IMR-90 (cell line): ENCODE measurements around the gene G6PC2. TPM values are rescaled to one million over a fixed set of nuclear protein-coding genes. Genes with fewer than 3 reads are reported as not detected.

ENCODE experiments used
- ATAC-seq: fragments of 200-7000 bp; cut with Tn5 transposase; 2 replicates; pipeline ENCODE4 v1.9.1; 2020; ENCODE audit warnings: low read depth, mild to moderate bottlenecking, moderate library complexity
- BruUV-seq: library from RNA; stranded (reverse); fragments of 400-500 nt; replicated peaks from 2 replicates; lab custom pipeline; 2021; lab: Mats Ljungman, UMichigan
- CTCF ChIA-PET: fragments of 300-600 bp; formaldehyde crosslinking; extraction: SDS; loops from one replicate; lab custom pipeline; 2021; ENCODE audit warnings: antibody characterized with exemption; lab: Yijun Ruan, JAX
- POLR2A ChIA-PET: fragments of 300-600 bp; sonication (Branson Sonifier 250); formaldehyde crosslinking; loops from one replicate; lab custom pipeline; 2022; ENCODE audit warnings: antibody characterized with exemption; ENCODE audit not compliant: unreplicated experiment; lab: Charles Lee
- DNase-seq: peaks from one replicate; pipeline ENCODE4 v3.0.0; 2013
- H2AFZ ChIP-seq: replicated peaks from 2 replicates; pipeline ENCODE3; 2013; ENCODE audit warnings: low read length, mild to moderate bottlenecking; ENCODE audit not compliant: poor library complexity
- H2AK5ac ChIP-seq: 2 replicates; pipeline ENCODE4 v1.6.1; 2013; ENCODE audit warnings: low read depth, low read length, inconsistent platforms
- H2AK9ac ChIP-seq: replicated peaks from 2 replicates; pipeline ENCODE3; 2013; ENCODE audit warnings: mild to moderate bottlenecking, low read depth, low read length, moderate library complexity; ENCODE audit not compliant: poor library complexity
- H2BK120ac ChIP-seq: 2 replicates; pipeline ENCODE4 v1.6.1; 2013; ENCODE audit warnings: low read depth, low read length, inconsistent platforms
- H2BK15ac ChIP-seq: 3 replicates; pipeline ENCODE4 v1.6.1; 2013; ENCODE audit warnings: low read depth, low read length, inconsistent platforms
- H2BK20ac ChIP-seq: 2 replicates; pipeline ENCODE4 v1.6.1; 2013; ENCODE audit warnings: low read depth, mild to moderate bottlenecking, inconsistent platforms, low read length, moderate library complexity
- H2BK5ac ChIP-seq: 2 replicates; pipeline ENCODE4 v1.6.1; 2013; ENCODE audit warnings: mild to moderate bottlenecking, low read depth, low read length, inconsistent platforms; ENCODE audit not compliant: poor library complexity, severe bottlenecking
- H3K14ac ChIP-seq: replicated peaks from 2 replicates; pipeline ENCODE4 v1.6.1; 2013; ENCODE audit warnings: low read depth, low read length, inconsistent platforms
- H3K18ac ChIP-seq: 2 replicates; pipeline ENCODE4 v1.6.1; 2013; ENCODE audit warnings: low read depth, low read length, control low read depth
- H3K23ac ChIP-seq: 2 replicates; pipeline ENCODE4 v1.6.1; 2013; ENCODE audit warnings: low read depth, low read length, inconsistent platforms
- H3K27ac ChIP-seq: 2 replicates; pipeline ENCODE4 v1.5.1; 2013; ENCODE audit warnings: mild to moderate bottlenecking, control low read depth, low read length; ENCODE audit not compliant: insufficient read depth
- H3K27me3 ChIP-seq: 2 replicates; pipeline ENCODE4 v1.6.1; 2013; ENCODE audit warnings: low read length; ENCODE audit not compliant: control insufficient read depth, insufficient read depth
- H3K36me3 ChIP-seq: 2 replicates; pipeline ENCODE4 v1.6.1; 2013; ENCODE audit warnings: low read length, mixed read lengths; ENCODE audit not compliant: control insufficient read depth, insufficient read depth
- H3K4ac ChIP-seq: 2 replicates; pipeline ENCODE4 v1.6.1; 2013; ENCODE audit warnings: low read depth, low read length, inconsistent platforms
- H3K4me1 ChIP-seq: 2 replicates; pipeline ENCODE4 v1.6.1; 2013; ENCODE audit warnings: low read length, mixed read lengths; ENCODE audit not compliant: control insufficient read depth, insufficient read depth
- H3K4me2 ChIP-seq: 2 replicates; pipeline ENCODE4 v1.6.1; 2013; ENCODE audit warnings: low read depth, mild to moderate bottlenecking, control low read depth, low read length, moderate library complexity
- H3K4me3 ChIP-seq: 2 replicates; pipeline ENCODE4 v1.5.1; 2013; ENCODE audit warnings: low read depth, mild to moderate bottlenecking, control low read depth, low read length, moderate library complexity; ENCODE audit not compliant: insufficient read depth
- H3K56ac ChIP-seq: 2 replicates; pipeline ENCODE4 v1.6.1; 2013; ENCODE audit warnings: low read length, inconsistent platforms; ENCODE audit not compliant: insufficient read depth; ENCODE audit errors: extremely low read depth
- H3K79me1 ChIP-seq, 2 experiments: 2 replicates each; pipeline ENCODE4 v1.6.1; 2013; ENCODE audit warnings: low read length in 2 of 2, inconsistent platforms in 1 of 2, low read depth in 1 of 2
- H3K9ac ChIP-seq: 2 replicates; pipeline ENCODE4 v1.6.1; 2013; ENCODE audit warnings: low read depth, low read length, control low read depth
- H3K9me1 ChIP-seq: 2 replicates; pipeline ENCODE4 v1.6.1; 2013; ENCODE audit warnings: low read length, inconsistent platforms; ENCODE audit not compliant: insufficient read depth
- H3K9me3 ChIP-seq: 2 replicates; pipeline ENCODE4 v1.6.1; 2013; ENCODE audit warnings: low read length; ENCODE audit not compliant: control insufficient read depth, insufficient read depth
- H4K20me1 ChIP-seq: 2 replicates; pipeline ENCODE4 v1.6.1; 2013; ENCODE audit warnings: low read length, inconsistent platforms; ENCODE audit not compliant: insufficient read depth
- H4K5ac ChIP-seq: 2 replicates; pipeline ENCODE4 v1.6.1; 2013; ENCODE audit warnings: mild to moderate bottlenecking, low read depth, low read length, control low read depth
- H4K8ac ChIP-seq, 2 experiments: 2 replicates each; pipeline ENCODE4 v1.6.1; 2013; ENCODE audit warnings: low read depth in 2 of 2, low read length in 2 of 2, control low read depth in 1 of 2, inconsistent platforms in 1 of 2
- H4K91ac ChIP-seq: 2 replicates; pipeline ENCODE4 v1.6.1; 2013; ENCODE audit warnings: low read depth, low read length, inconsistent platforms; ENCODE audit not compliant: insufficient read depth
- CEBPB ChIP-seq: IDR thresholded peaks from 2 replicates; pipeline ENCODE4 v1.6.1; 2012; ENCODE audit warnings: low read depth, low read length, improper control_type of control experiment
- CHD1 ChIP-seq: IDR thresholded peaks from 2 replicates; pipeline ENCODE4 v1.6.1; 2012; ENCODE audit warnings: low read depth, low read length, improper control_type of control experiment
- ELK1 ChIP-seq: fragments of 150-350 bp; IDR thresholded peaks from 2 replicates; pipeline ENCODE4 v1.6.1; 2016; ENCODE audit warnings: low read depth, mild to moderate bottlenecking, low read length, moderate library complexity, borderline replicate concordance
- MAFK ChIP-seq: IDR thresholded peaks from 2 replicates; pipeline ENCODE4 v1.6.1; 2012; ENCODE audit warnings: low read depth, low read length, improper control_type of control experiment
- MXI1 ChIP-seq: IDR thresholded peaks from 2 replicates; pipeline ENCODE4 v1.6.1; 2012; ENCODE audit warnings: low read depth, mild to moderate bottlenecking, low read length, moderate library complexity, borderline replicate concordance
- POLR2A ChIP-seq: IDR thresholded peaks from 2 replicates; pipeline ENCODE4 v1.6.1; 2012; ENCODE audit warnings: mild to moderate bottlenecking, low read depth, low read length
- RAD21 ChIP-seq: IDR thresholded peaks from 2 replicates; pipeline ENCODE4 v1.6.1; 2012; ENCODE audit warnings: low read length, improper control_type of control experiment
- RCOR1 ChIP-seq: IDR thresholded peaks from 2 replicates; pipeline ENCODE4 v1.6.1; 2012; ENCODE audit warnings: mild to moderate bottlenecking, low read length, improper control_type of control experiment; ENCODE audit not compliant: insufficient replicate concordance
- RFX5 ChIP-seq: IDR thresholded peaks from 2 replicates; pipeline ENCODE4 v1.8.0; 2012; ENCODE audit warnings: low read depth, mild to moderate bottlenecking, low read length, moderate library complexity
- SMC3 ChIP-seq: fragments of 150-350 bp; IDR thresholded peaks from 2 replicates; pipeline ENCODE4 v1.6.1; 2016; ENCODE audit warnings: low read depth, mild to moderate bottlenecking, antibody characterized with exemption, low read length, moderate library complexity
- USF2 ChIP-seq: fragments of 150-350 bp; IDR thresholded peaks from 2 replicates; pipeline ENCODE4 v1.6.1; 2017; ENCODE audit warnings: mild to moderate bottlenecking, antibody characterized with exemption, low read length, low read depth
- WGBS, 2 experiments: methylation state at CpG; one replicate each; pipeline versions ENCODE4 v1.1.5 to v1.1.7; 2013; ENCODE audit warnings: missing lambda C conversion rate in 2 of 2; ENCODE audit not compliant: insufficient read length in 1 of 2; ENCODE audit errors: extremely low coverage in 2 of 2; 5-methylcytosine and 5-hydroxymethylcytosine counted together
- dilution Hi-C: fragments of 300-500 bp; cut with HindIII; formaldehyde crosslinking; loops from one replicate; pipeline ENCODE4 v1.14.3; 2018; ENCODE audit warnings: low sequenced_read_pairs; ENCODE audit not compliant: unreplicated experiment
- in situ Hi-C: fragments of 300-500 bp; cut with MboI; formaldehyde crosslinking; loops from 3 replicates; pipeline ENCODE4 v1.14.3; 2019; ENCODE audit warnings: low sequenced_read_pairs, inconsistent platforms, mixed read lengths
- intact Hi-C: fragments of 100-400 bp; cut with micrococcal nuclease; formaldehyde crosslinking; loops from 2 replicates; pipeline ENCODE4 v1.10.0; 2022
- polyA plus RNA-seq, 3 experiments: library from polyadenylated mRNA; depleted of rRNA; stranded (reverse); fragments of >200 nt; gene quantifications; 2 replicates each; pipeline ENCODE4 v1.2.3, GENCODE V29; 2012; ENCODE audit warnings: low replicate concordance in 1 of 3
- total RNA-seq: library from RNA; depleted of rRNA; stranded (reverse); fragments of >200 nt; gene quantifications from 2 replicates; pipeline ENCODE4 v1.2.3, GENCODE V29; 2012

G6PC2 gene
- total and polyA plus RNA-seq, 2 of the 4 experiments (the other 2 are of a cell fraction) = not detected

- Histone ChIP-seq H3K27ac (no peak overlapping the region), H3K4me1 (no peaks in the 10 kb centered on the region), H4K91ac (no peak overlapping the region), H4K5ac (no peak overlapping the region), H3K36me3 (no peaks in the 10 kb centered on the region), H3K18ac (no peak overlapping the region), H3K4me3 (no peak overlapping the region), H2AK9ac (no peak overlapping the region), H4K20me1 (no peaks in the 10 kb centered on the region), H3K4me2 (no peak overlapping the region), H3K56ac (no peak overlapping the region), H3K9me3 (no peaks in the 10 kb centered on the region), H3K79me1 (peaks cover 4 to 9% of the 10 kb centered on the region in 2 experiments; a peak in 2 of 4 replicates), H2BK15ac (no peak overlapping the region), H3K27me3 (no peaks in the 10 kb centered on the region), H3K14ac (no peak overlapping the region), H2BK120ac (no peak overlapping the region), H2AFZ (no peak overlapping the region), H2AK5ac (no peak overlapping the region), H3K4ac (no peak overlapping the region), H3K9me1 (no peaks in the 10 kb centered on the region), H3K9ac (no peak overlapping the region), H2BK5ac (no peak overlapping the region), H2BK20ac (no peak overlapping the region), H3K23ac (no peak overlapping the region), H4K8ac (no peak overlapping the region)
- CTCF ChIA-PET = no interaction called here
- ATAC-seq (no peak), DNase-seq (no peak)
- intact Hi-C loops (no loop called here), dilution Hi-C loops (no loop called here), in situ Hi-C loops (loop anchor here (25.0 kb wide), 1 partner anchor 737 kb away; no protein-coding TSS in a partner anchor)
- TF ChIP-seq MAFK = no peak
- TF ChIP-seq POLR2A = no peak
- no peak for TF ChIP-seq SMC3
- no peak for TF ChIP-seq RAD21
- TF ChIP-seq ELK1 = no peak
- no peak for TF ChIP-seq MXI1
- TF ChIP-seq RCOR1 = no peak
- no peak for TF ChIP-seq CEBPB
- no peak for TF ChIP-seq RFX5
- TF ChIP-seq CHD1 = no peak
- no peak for TF ChIP-seq USF2
- no TSS peak for BruUV-seq
- POLR2A ChIA-PET = no interaction called here
- no CpG with 5 or more reads among the region's 6 CpGs for WGBS, 2 experiments
Observed at GRCh38 chr2:168874368-168875054, 26.6 kb upstream of the G6PC2 start.
